ENCODE measurements around the gene DOK1.

DOK1 gene

DNA sequence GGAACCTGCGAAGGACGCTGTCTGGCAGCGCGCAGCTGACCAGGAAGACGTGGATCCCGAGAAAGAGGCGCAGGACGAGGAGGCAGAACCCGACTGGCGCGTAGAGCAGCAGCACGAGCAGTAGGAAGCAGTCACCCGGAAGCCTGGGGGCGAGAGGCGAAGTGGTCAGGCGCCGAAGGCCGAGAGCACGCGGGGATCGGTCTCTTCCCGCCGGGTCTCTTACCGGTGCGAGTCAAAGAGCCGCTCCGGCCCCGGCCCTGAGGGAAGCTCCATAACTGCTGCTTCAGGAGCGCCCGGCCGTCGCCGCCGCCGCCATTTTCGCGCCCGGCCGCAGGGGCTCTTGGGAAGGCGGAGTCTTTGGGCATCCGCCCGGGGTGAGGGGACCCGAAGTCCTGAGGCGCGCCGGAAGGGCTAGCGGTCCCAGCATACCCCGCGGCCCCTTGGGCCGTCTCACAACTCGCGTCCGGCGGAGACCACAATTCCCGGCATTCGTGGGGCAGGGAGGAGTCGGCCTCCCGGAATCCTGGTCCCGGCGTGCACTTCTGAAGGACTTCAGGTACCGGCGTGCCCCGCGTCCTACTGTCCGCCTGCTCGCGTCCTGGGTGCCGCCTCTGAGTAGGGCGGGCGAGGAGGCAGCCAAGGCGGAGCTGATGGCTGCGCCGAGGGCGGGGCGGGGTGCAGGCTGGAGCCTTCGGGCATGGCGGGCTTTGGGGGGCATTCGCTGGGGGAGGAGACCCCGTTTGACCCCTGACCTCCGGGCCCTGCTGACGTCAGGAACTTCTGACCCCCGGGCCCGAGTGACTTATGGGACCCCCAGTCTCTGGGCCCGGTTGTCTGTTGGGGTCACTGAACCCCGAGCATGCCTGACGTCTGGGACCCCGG lies 24.9 kb upstream of the DOK1 start, which contains the start of the genes AUP1 and HTRA2:
TSS of gene AUP1 (minus strand) at position 350 of the 882 bp plus-strand sequence. CDS start at position 273, 77 bp downstream.
TSS of gene HTRA2 (plus strand) at position 577 of the 882 bp plus-strand sequence. CDS start at position 651, 74 bp downstream.
- H3K9me3 ChIP-seq (ENCODE audit: insufficient read depth, low read depth, low read length): no peaks in the 10 kb centered on the region
- DNase-seq: peak; percentile 96
- peak within 1 kb of the TSS; percentile 94 for H3K18ac ChIP-seq (ENCODE audit: low read length)
- peak within 1 kb of the TSS; percentile 66 for H2AK5ac ChIP-seq (ENCODE audit: low read length)
- no peaks in the 10 kb centered on the region for H3K27me3 ChIP-seq (ENCODE audit: insufficient read depth, low read length)
- H3K4me3 ChIP-seq (ENCODE audit: low read depth, low read length): peak within 1 kb of the TSS; percentile 98
- no CpG with 5 or more reads among the region's 87 CpGs for WGBS (ENCODE audit: extremely low coverage, insufficient coverage, insufficient read length)
- peak within 1 kb of the TSS; percentile 77 for H3K4ac ChIP-seq (ENCODE audit: low read depth, low read length)
- peaks cover 32 to 45% of the 10 kb centered on the region in 2 experiments for H3K36me3 ChIP-seq (ENCODE audit: control insufficient read depth in 1 of 2, insufficient read depth in 2 of 2, low read length in 2 of 2)
- H3K79me1 ChIP-seq (ENCODE audit: low read length): peaks cover 11% of the 10 kb centered on the region
- H4K91ac ChIP-seq (ENCODE audit: low read depth, low read length): peak within 1 kb of the TSS; percentile 95
- H4K8ac ChIP-seq (ENCODE audit: low read depth, low read length): peak within 1 kb of the TSS; percentile 93
- H3K79me2 ChIP-seq (ENCODE audit: control insufficient read depth, insufficient read depth, low read length, poor library complexity): peaks cover 13% of the 10 kb centered on the region
- H2BK5ac ChIP-seq (ENCODE audit: low read depth, low read length, poor library complexity): peak within 1 kb of the TSS; percentile 86
- peak within 1 kb of the TSS; percentile 45 for H4K12ac ChIP-seq (ENCODE audit: low read depth, low read length)
- H3K14ac ChIP-seq (ENCODE audit: low read length): peak within 1 kb of the TSS; percentile 88
- H3K9ac ChIP-seq (ENCODE audit: low read length): peak within 1 kb of the TSS; percentile 97
- peak within 1 kb of the TSS; percentile 93 for H3K4me2 ChIP-seq (ENCODE audit: low read length)
- peak within 1 kb of the TSS; percentile 69 for H2BK120ac ChIP-seq (ENCODE audit: insufficient read depth, low read length, poor library complexity)
- no peak within 1 kb of the TSS for H3K23ac ChIP-seq (ENCODE audit: low read length)
- H2BK12ac ChIP-seq (ENCODE audit: low read length): peak within 1 kb of the TSS; percentile 7
- peaks cover 9 to 13% of the 10 kb centered on the region in 2 experiments for H3K4me1 ChIP-seq (ENCODE audit: control insufficient read depth in 1 of 2, insufficient read depth in 2 of 2, low read length in 2 of 2)
- H2AFZ ChIP-seq (ENCODE audit: insufficient read depth, low read length, poor library complexity): peak within 1 kb of the TSS; percentile 93
- H3K27ac ChIP-seq (ENCODE audit: low read depth, low read length): peak within 1 kb of the TSS; percentile 46

DNA sequence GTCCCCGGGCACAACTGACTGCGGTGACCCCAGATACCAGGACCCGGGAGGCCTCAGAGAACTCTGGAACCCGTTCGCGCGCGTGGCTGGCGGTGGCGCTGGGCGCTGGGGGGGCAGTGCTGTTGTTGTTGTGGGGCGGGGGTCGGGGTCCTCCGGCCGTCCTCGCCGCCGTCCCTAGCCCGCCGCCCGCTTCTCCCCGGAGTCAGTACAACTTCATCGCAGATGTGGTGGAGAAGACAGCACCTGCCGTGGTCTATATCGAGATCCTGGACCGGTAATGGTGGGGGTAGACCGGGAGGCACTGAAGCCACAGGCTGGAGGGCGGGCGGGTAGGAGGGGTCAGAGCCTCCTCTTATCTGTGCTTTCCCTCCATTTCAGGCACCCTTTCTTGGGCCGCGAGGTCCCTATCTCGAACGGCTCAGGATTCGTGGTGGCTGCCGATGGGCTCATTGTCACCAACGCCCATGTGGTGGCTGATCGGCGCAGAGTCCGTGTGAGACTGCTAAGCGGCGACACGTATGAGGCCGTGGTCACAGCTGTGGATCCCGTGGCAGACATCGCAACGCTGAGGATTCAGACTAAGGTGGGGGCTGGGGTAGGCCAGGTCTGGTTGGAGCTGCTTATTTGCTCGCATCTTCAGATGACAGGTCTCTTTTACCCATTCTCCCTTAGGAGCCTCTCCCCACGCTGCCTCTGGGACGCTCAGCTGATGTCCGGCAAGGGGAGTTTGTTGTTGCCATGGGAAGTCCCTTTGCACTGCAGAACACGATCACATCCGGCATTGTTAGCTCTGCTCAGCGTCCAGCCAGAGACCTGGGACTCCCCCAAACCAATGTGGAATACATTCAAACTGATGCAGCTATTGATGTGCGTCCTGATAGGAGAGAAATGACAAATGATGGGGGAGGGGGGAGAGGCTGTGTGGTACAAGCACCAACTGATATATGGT lies 24.0 kb upstream of the DOK1 start:
- Histone ChIP-seq H3K23ac (ENCODE audit: low read length) (no peak overlapping the region), H4K8ac (ENCODE audit: low read depth, low read length) (peak overlapping the region; percentile 93), H3K18ac (ENCODE audit: low read length) (peak overlapping the region; percentile 94), H3K36me3 (ENCODE audit: control insufficient read depth in 1 of 2, insufficient read depth in 2 of 2, low read length in 2 of 2) (peaks cover 32 to 42% of the 10 kb centered on the region in 2 experiments), H4K91ac (ENCODE audit: low read depth, low read length) (peak overlapping the region; percentile 95), H2BK12ac (ENCODE audit: low read length) (peak overlapping the region; percentile 7), H3K4me3 (ENCODE audit: low read depth, low read length) (peak overlapping the region; percentile 84), H3K79me2 (ENCODE audit: control insufficient read depth, insufficient read depth, low read length, poor library complexity) (peaks cover 13% of the 10 kb centered on the region), H3K9me3 (ENCODE audit: insufficient read depth, low read depth, low read length) (no peaks in the 10 kb centered on the region), H3K27ac (ENCODE audit: low read depth, low read length) (no peak overlapping the region), H2AK5ac (ENCODE audit: low read length) (peak overlapping the region; percentile 38), H2AFZ (ENCODE audit: insufficient read depth, low read length, poor library complexity) (peak overlapping the region; percentile 93), H3K79me1 (ENCODE audit: low read length) (peaks cover 11% of the 10 kb centered on the region), H3K9ac (ENCODE audit: low read length) (peak overlapping the region; percentile 85), H2BK5ac (ENCODE audit: low read depth, low read length, poor library complexity) (peak overlapping the region; percentile 69), H3K4ac (ENCODE audit: low read depth, low read length) (peak overlapping the region; percentile 73), H3K14ac (ENCODE audit: low read length) (peak overlapping the region; percentile 88), H4K12ac (ENCODE audit: low read depth, low read length) (peak overlapping the region; percentile 0), H3K27me3 (ENCODE audit: insufficient read depth, low read length) (no peaks in the 10 kb centered on the region), H3K4me2 (ENCODE audit: low read length) (peak overlapping the region; percentile 59), H2BK120ac (ENCODE audit: insufficient read depth, low read length, poor library complexity) (peak overlapping the region; percentile 69), H3K4me1 (ENCODE audit: control insufficient read depth in 1 of 2, insufficient read depth in 2 of 2, low read length in 2 of 2) (peaks cover 9 to 13% of the 10 kb centered on the region in 2 experiments)
- no CpG with 5 or more reads among the region's 54 CpGs for WGBS (ENCODE audit: extremely low coverage, insufficient coverage, insufficient read length)
- DNase-seq: peak; percentile 20 to 38

DNA sequence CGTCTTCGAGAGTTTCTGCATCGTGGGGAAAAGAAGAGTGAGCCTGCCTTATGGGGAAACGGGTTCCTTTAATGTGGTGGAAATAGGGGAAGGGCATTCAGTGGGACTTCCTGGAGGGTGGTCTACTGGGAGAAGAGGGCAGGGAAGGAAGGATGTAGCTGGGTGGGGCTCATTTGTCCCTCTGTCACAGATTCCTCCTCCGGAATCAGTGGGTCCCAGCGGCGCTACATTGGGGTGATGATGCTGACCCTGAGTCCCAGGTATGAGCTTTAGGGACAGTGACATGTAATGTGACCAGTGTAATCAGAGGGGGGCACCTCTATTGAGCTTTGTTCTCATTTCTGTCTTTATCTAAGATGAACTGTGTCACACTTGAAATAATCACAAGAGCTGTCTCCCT lies 22.9 kb upstream of the DOK1 start:
- Histone ChIP-seq H2AK5ac (ENCODE audit: low read length) (no peak overlapping the region), H3K4me1 (ENCODE audit: control insufficient read depth in 1 of 2, insufficient read depth in 2 of 2, low read length in 2 of 2) (peaks cover 9 to 13% of the 10 kb centered on the region in 2 experiments), H3K4ac (ENCODE audit: low read depth, low read length) (no peak overlapping the region), H3K4me3 (ENCODE audit: low read depth, low read length) (no peak overlapping the region), H2BK12ac (ENCODE audit: low read length) (no peak overlapping the region), H3K14ac (ENCODE audit: low read length) (no peak overlapping the region), H2AFZ (ENCODE audit: insufficient read depth, low read length, poor library complexity) (no peak overlapping the region), H3K4me2 (ENCODE audit: low read length) (no peak overlapping the region), H3K23ac (ENCODE audit: low read length) (no peak overlapping the region), H3K79me2 (ENCODE audit: control insufficient read depth, insufficient read depth, low read length, poor library complexity) (peaks cover 13% of the 10 kb centered on the region), H4K12ac (ENCODE audit: low read depth, low read length) (no peak overlapping the region), H4K8ac (ENCODE audit: low read depth, low read length) (no peak overlapping the region), H3K18ac (ENCODE audit: low read length) (no peak overlapping the region), H3K27me3 (ENCODE audit: insufficient read depth, low read length) (no peaks in the 10 kb centered on the region), H4K91ac (ENCODE audit: low read depth, low read length) (no peak overlapping the region), H3K36me3 (ENCODE audit: control insufficient read depth in 1 of 2, insufficient read depth in 2 of 2, low read length in 2 of 2) (peaks cover 26 to 32% of the 10 kb centered on the region in 2 experiments), H3K27ac (ENCODE audit: low read depth, low read length) (no peak overlapping the region), H3K79me1 (ENCODE audit: low read length) (peaks cover 11% of the 10 kb centered on the region), H3K9me3 (ENCODE audit: insufficient read depth, low read depth, low read length) (no peaks in the 10 kb centered on the region), H2BK120ac (ENCODE audit: insufficient read depth, low read length, poor library complexity) (no peak overlapping the region), H3K9ac (ENCODE audit: low read length) (no peak overlapping the region), H2BK5ac (ENCODE audit: low read depth, low read length, poor library complexity) (no peak overlapping the region)
- DNase-seq: no peak
- WGBS (ENCODE audit: extremely low coverage, insufficient coverage, insufficient read length): no CpG with 5 or more reads among the region's 7 CpGs

DNA sequence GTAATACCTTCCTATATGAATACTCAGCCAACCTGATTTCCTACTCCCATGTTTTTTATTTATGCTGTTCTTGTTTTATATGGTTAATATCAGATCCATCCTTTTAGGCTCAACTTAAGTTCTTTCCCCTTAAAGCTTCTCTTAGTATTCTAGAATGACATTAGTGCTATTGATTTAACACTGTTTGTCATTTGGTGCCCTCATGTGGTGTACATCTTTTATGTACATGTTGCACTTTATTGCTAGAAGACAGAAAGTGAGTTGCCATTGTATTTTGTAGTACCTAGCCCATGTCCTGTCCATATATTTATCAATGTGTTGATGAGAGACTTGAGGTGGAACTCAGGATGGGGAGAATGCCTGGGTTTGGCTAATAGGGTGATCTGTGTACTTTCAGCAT lies 22.3 kb upstream of the DOK1 start:
- H3K14ac ChIP-seq (ENCODE audit: low read length): no peak overlapping the region
- H2BK12ac ChIP-seq (ENCODE audit: low read length): no peak overlapping the region
- no peak overlapping the region for H3K4ac ChIP-seq (ENCODE audit: low read depth, low read length)
- DNase-seq: peak in 1 of 2 donors; percentile 55
- peaks cover 20 to 27% of the 10 kb centered on the region in 2 experiments for H3K36me3 ChIP-seq (ENCODE audit: control insufficient read depth in 1 of 2, insufficient read depth in 2 of 2, low read length in 2 of 2)
- H2AK5ac ChIP-seq (ENCODE audit: low read length): no peak overlapping the region
- no peak overlapping the region for H3K23ac ChIP-seq (ENCODE audit: low read length)
- H3K4me3 ChIP-seq (ENCODE audit: low read depth, low read length): no peak overlapping the region
- H3K4me1 ChIP-seq (ENCODE audit: control insufficient read depth in 1 of 2, insufficient read depth in 2 of 2, low read length in 2 of 2): peaks cover 9 to 13% of the 10 kb centered on the region in 2 experiments
- no peak overlapping the region for H3K18ac ChIP-seq (ENCODE audit: low read length)
- H4K8ac ChIP-seq (ENCODE audit: low read depth, low read length): no peak overlapping the region
- peaks cover 11% of the 10 kb centered on the region for H3K79me1 ChIP-seq (ENCODE audit: low read length)
- no peak overlapping the region for H4K12ac ChIP-seq (ENCODE audit: low read depth, low read length)
- H2BK120ac ChIP-seq (ENCODE audit: insufficient read depth, low read length, poor library complexity): no peak overlapping the region
- H3K4me2 ChIP-seq (ENCODE audit: low read length): no peak overlapping the region
- H3K79me2 ChIP-seq (ENCODE audit: control insufficient read depth, insufficient read depth, low read length, poor library complexity): peaks cover 13% of the 10 kb centered on the region
- no peak overlapping the region for H2AFZ ChIP-seq (ENCODE audit: insufficient read depth, low read length, poor library complexity)
- H3K9me3 ChIP-seq (ENCODE audit: insufficient read depth, low read depth, low read length): no peaks in the 10 kb centered on the region
- no peak overlapping the region for H2BK5ac ChIP-seq (ENCODE audit: low read depth, low read length, poor library complexity)
- H3K27ac ChIP-seq (ENCODE audit: low read depth, low read length): no peak overlapping the region
- no peak overlapping the region for H3K9ac ChIP-seq (ENCODE audit: low read length)
- no peaks in the 10 kb centered on the region for H3K27me3 ChIP-seq (ENCODE audit: insufficient read depth, low read length)
- no peak overlapping the region for H4K91ac ChIP-seq (ENCODE audit: low read depth, low read length)
